Natural killer cell (primary cell): ENCODE data around the gene UQCC2. TPM values are rescaled to one million over a fixed set of nuclear protein-coding genes. Genes with fewer than 3 reads are reported as not detected.

Experiments
- ATAC-seq, 3 donors: fragments of 150-1000 bp in 2 of 3; fragments of 200-7000 bp in 1 of 3; cut with Tn5 transposase; 1 replicate in 1 of 3; 2 replicates in 2 of 3; pipeline ENCODE4 v1.10.0; 2021; ENCODE audit warnings: mild to moderate bottlenecking in 2 of 3, moderate library complexity in 2 of 3
- DNase-seq, 2 donors: peaks; one replicate each; pipeline versions ENCODE4 v3.0.0 to v3.0.0-alpha.2; 2013 to 2021; ENCODE audit warnings: mixed read lengths in 1 of 2
- H3K27ac ChIP-seq: one replicate; pipeline ENCODE4 v1.5.1; 2013; ENCODE audit warnings: mild to moderate bottlenecking, low read length
- H3K27me3 ChIP-seq: one replicate; pipeline ENCODE4 v1.6.1; 2013; ENCODE audit warnings: low read length; ENCODE audit not compliant: control insufficient read depth, insufficient read depth
- H3K36me3 ChIP-seq: one replicate; pipeline ENCODE4 v1.6.1; 2013; ENCODE audit warnings: low read length; ENCODE audit not compliant: control insufficient read depth, insufficient read depth
- H3K4me1 ChIP-seq: one replicate; pipeline ENCODE4 v1.6.1; 2013; ENCODE audit warnings: low read length; ENCODE audit not compliant: control insufficient read depth, insufficient read depth
- H3K4me3 ChIP-seq: one replicate; pipeline ENCODE4 v1.5.1; 2013; ENCODE audit warnings: low read length
- H3K9me3 ChIP-seq: one replicate; pipeline ENCODE4 v1.6.1; 2013; ENCODE audit warnings: low read length; ENCODE audit not compliant: control insufficient read depth, insufficient read depth
- H3K27ac Mint-ChIP-seq, 2 donors: one replicate each; pipeline ENCODE4 v1.8.0; 2022; ENCODE audit warnings: mild to moderate bottlenecking in 2 of 2, mixed read lengths in 2 of 2, moderate library complexity in 1 of 2
- H3K27me3 Mint-ChIP-seq, 2 donors: one replicate each; pipeline ENCODE4 v1.8.0; 2022; ENCODE audit warnings: low read depth in 2 of 2, mixed read lengths in 2 of 2
- H3K36me3 Mint-ChIP-seq: one replicate; pipeline ENCODE4 v1.8.0; 2022; ENCODE audit warnings: mixed read lengths
- H3K4me1 Mint-ChIP-seq, 2 donors: one replicate each; pipeline ENCODE4 v1.8.0; 2022; ENCODE audit warnings: mixed read lengths in 2 of 2
- H3K4me3 Mint-ChIP-seq: one replicate; pipeline ENCODE4 v1.8.0; 2022; ENCODE audit warnings: mild to moderate bottlenecking, moderate library complexity, mixed read lengths
- H3K9me3 Mint-ChIP-seq, 2 donors: one replicate each; pipeline ENCODE4 v1.8.0; 2022; ENCODE audit warnings: mixed read lengths in 2 of 2
- WGBS: methylation state at CpG from one replicate; pipeline ENCODE4 v1.1.7; 2013; ENCODE audit warnings: missing lambda C conversion rate; ENCODE audit not compliant: insufficient coverage; 5-methylcytosine and 5-hydroxymethylcytosine counted together
- intact Hi-C: fragments of 100-400 bp; cut with micrococcal nuclease; formaldehyde crosslinking; loops from one replicate; pipeline ENCODE4 v1.14.2; 2022
- total RNA-seq, 4 donors: library from RNA; stranded (reverse); fragments of 120-200 nt in 1 of 4; gene quantifications; one replicate each; pipeline versions ENCODE4 v1.2.3 to v1.2.4, GENCODE V29; 2013 to 2022
- TF ChIP-seq, protein P1 (sequence below): fragments of 200-600 bp; IDR thresholded peaks from one replicate; pipeline ENCODE4 v1.8.0; 2022; ENCODE audit warnings: antibody characterized with exemption

The UQCC2 gene
- total RNA-seq, 3 donors from 2014 or later (not counting 1 experiment from before 2014, with no cell fraction given): 15.8 to 19.6 (median 16.5) TPM

- peak overlapping the region; percentile 70 for H3K4me3 Mint-ChIP-seq
- H3K9me3 Mint-ChIP-seq: no peaks in the 10 kb centered on the region
- peaks cover 27 to 31% of the 10 kb centered on the region in 2 donors for H3K4me1 Mint-ChIP-seq
- under 1% methylated on average over 10 of the region's 10 CpGs for WGBS
- H3K4me3 ChIP-seq: no peak overlapping the region
- peaks cover 69% of the 10 kb centered on the region for H3K36me3 ChIP-seq
- H3K27ac ChIP-seq: peak overlapping the region; percentile 83
- TF ChIP-seq, protein P1, sequence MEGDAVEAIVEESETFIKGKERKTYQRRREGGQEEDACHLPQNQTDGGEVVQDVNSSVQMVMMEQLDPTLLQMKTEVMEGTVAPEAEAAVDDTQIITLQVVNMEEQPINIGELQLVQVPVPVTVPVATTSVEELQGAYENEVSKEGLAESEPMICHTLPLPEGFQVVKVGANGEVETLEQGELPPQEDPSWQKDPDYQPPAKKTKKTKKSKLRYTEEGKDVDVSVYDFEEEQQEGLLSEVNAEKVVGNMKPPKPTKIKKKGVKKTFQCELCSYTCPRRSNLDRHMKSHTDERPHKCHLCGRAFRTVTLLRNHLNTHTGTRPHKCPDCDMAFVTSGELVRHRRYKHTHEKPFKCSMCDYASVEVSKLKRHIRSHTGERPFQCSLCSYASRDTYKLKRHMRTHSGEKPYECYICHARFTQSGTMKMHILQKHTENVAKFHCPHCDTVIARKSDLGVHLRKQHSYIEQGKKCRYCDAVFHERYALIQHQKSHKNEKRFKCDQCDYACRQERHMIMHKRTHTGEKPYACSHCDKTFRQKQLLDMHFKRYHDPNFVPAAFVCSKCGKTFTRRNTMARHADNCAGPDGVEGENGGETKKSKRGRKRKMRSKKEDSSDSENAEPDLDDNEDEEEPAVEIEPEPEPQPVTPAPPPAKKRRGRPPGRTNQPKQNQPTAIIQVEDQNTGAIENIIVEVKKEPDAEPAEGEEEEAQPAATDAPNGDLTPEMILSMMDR: no peak
- peaks cover 59% of the 10 kb centered on the region for H3K4me1 ChIP-seq
- H3K36me3 Mint-ChIP-seq: peaks cover 6% of the 10 kb centered on the region
- no peaks in the 10 kb centered on the region for H3K9me3 ChIP-seq
- intact Hi-C loops: loop anchor here (1.0 kb wide), 1 partner anchor 19 kb away; the partner anchor contains the start of gene UQCC2
- H3K27me3 Mint-ChIP-seq: no peaks in the 10 kb centered on the region
- DNase-seq: peak; percentile 69 to 83
- H3K27me3 ChIP-seq: no peaks in the 10 kb centered on the region
- ATAC-seq: peak; percentile 80 to 87 (median 80)
- peak overlapping the region; percentile 96 to 98 for H3K27ac Mint-ChIP-seq
Observed at GRCh38 chr6:33692760-33693158, 18.7 kb downstream of the UQCC2 start.

DNA sequence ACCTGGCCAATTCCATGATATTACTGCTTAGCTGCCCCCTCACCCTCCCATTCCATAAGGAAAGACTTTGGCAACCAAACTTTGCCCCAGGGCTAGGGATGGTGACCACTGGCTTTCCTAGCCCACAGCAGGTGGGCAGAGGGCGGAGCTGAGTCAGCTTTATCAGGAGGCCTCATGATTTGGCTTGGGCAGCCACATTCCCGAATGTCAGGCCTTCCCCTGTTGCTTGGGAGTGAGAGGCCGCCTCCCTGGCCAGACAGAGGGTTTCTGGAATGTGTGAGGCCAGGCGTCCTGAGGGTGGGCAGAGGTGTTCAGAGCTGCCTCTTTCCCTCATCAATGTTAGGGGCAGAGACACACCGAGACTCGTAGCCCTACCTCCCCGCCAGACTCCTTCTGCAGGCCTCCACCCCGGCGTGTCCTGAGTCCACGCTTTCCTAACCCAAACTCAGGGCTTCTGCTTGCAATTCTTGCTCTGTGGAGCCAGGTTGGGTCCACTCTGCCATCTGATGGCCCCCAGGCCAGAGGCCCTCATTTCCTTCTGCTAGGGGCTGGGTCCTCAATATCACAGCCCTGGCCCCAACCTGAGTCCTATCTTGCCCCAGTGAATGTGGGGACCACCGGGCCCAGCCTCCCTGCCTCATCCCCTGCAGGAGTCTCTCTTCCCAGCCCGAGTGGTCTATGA is 19.3 kb downstream of the UQCC2 start:
- Mint-ChIP-seq H3K36me3 (peaks cover 6% of the 10 kb centered on the region), H3K4me3 (peak overlapping the region; percentile 70)

DNA sequence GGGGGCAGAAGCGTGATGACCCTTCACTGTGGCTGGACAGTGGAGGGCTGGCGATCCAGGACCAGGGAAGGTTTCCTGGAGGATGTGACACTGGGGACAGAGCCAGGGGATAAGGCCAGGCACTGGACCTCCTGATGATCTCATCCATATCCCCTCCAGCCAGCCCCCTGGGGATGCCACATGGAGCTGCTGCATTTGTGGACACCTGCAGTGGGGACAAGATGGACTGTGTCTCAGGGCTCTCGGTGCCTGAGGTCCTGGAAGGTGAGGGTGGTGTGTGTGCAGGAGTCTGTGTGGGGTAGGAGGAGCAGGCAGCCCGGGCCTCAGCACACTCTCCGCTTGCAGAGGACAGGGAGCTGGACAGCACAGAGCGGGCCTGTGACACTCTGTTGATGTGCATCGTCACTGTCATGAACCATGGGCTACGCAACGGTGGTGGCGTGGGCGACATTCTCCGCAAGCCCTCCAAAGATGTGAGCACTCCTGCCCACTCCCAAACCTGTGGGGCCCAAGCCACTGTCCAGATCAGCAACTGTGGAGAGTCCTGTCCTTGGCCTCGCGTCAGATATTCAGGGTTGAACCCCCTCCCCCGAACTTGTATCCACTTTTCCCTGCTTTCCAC is 19.9 kb downstream of the UQCC2 start:
- Histone ChIP-seq H3K4me3 (no peak overlapping the region), H3K9me3 (no peaks in the 10 kb centered on the region), H3K27me3 (no peaks in the 10 kb centered on the region), H3K4me1 (peaks cover 49% of the 10 kb centered on the region), H3K36me3 (peaks cover 72% of the 10 kb centered on the region), H3K27ac (peak overlapping the region; percentile 83)
- intact Hi-C loops: loop anchor here (1.0 kb wide), 1 partner anchor 20 kb away; the partner anchor contains the start of gene UQCC2
- Mint-ChIP-seq H3K27me3 (no peaks in the 10 kb centered on the region), H3K27ac (peak overlapping the region; percentile 96 to 98), H3K9me3 (no peaks in the 10 kb centered on the region), H3K4me1 (peaks cover 25 to 27% of the 10 kb centered on the region in 2 donors), H3K4me3 (no peak overlapping the region), H3K36me3 (peaks cover 6% of the 10 kb centered on the region)
- ATAC-seq (no peak), DNase-seq (no peak)
- WGBS: 94% methylated on average over 15 of the region's 15 CpGs
- TF ChIP-seq, protein P1: no peak

More for the DNA sequence above, 19.3 kb downstream of the UQCC2 start:
- 81% methylated on average over 12 of the region's 12 CpGs for WGBS
- Histone ChIP-seq H3K4me3 (no peak overlapping the region), H3K27me3 (no peaks in the 10 kb centered on the region), H3K9me3 (no peaks in the 10 kb centered on the region), H3K27ac (peak overlapping the region; percentile 83), H3K36me3 (peaks cover 69% of the 10 kb centered on the region), H3K4me1 (peaks cover 55% of the 10 kb centered on the region)
- DNase-seq (no peak), ATAC-seq (no peak)
- H3K27ac Mint-ChIP-seq: peak overlapping the region; percentile 96 to 98
- intact Hi-C loops: loop anchor here (1.0 kb wide), 1 partner anchor 19 kb away; the partner anchor contains the start of gene UQCC2
- H3K9me3 Mint-ChIP-seq: no peaks in the 10 kb centered on the region
- no peaks in the 10 kb centered on the region for H3K27me3 Mint-ChIP-seq
- TF ChIP-seq, protein P1: no peak
- H3K4me1 Mint-ChIP-seq: peaks cover 27 to 28% of the 10 kb centered on the region in 2 donors
